ENCODE measurements around the gene CPAMD8. TPM values are rescaled to one million over a fixed set of nuclear protein-coding genes. Genes with fewer than 3 reads are reported as not detected.
"Not testable (repeated sequence)": the region's sequence is repeated elsewhere in the genome, so short reads cannot be mapped to it uniquely, and the experiment has no call there.

Gene CPAMD8
- total RNA-seq, 2 experiments from 2014 or later, result 0.32 to 1.2 TPM

- TF ChIP-seq EZH2phosphoT487 (IDR thresholded peaks at IDR 0.05; ENCODE audit: borderline replicate concordance, low read depth, low read length), result no peak
- TF ChIP-seq, protein P1, sequence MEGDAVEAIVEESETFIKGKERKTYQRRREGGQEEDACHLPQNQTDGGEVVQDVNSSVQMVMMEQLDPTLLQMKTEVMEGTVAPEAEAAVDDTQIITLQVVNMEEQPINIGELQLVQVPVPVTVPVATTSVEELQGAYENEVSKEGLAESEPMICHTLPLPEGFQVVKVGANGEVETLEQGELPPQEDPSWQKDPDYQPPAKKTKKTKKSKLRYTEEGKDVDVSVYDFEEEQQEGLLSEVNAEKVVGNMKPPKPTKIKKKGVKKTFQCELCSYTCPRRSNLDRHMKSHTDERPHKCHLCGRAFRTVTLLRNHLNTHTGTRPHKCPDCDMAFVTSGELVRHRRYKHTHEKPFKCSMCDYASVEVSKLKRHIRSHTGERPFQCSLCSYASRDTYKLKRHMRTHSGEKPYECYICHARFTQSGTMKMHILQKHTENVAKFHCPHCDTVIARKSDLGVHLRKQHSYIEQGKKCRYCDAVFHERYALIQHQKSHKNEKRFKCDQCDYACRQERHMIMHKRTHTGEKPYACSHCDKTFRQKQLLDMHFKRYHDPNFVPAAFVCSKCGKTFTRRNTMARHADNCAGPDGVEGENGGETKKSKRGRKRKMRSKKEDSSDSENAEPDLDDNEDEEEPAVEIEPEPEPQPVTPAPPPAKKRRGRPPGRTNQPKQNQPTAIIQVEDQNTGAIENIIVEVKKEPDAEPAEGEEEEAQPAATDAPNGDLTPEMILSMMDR (conservative IDR thresholded peaks at IDR 0.05; ENCODE audit: low read length), result no peak
- peak overlapping the region; percentile 53; the same call in 1 of the 2 replicates for H2AFZ ChIP-seq (ENCODE audit: low read length)
- no peaks in the 10 kb centered on the region for H4K20me1 ChIP-seq (ENCODE audit: insufficient read depth, low read length)
- H3K9me3 ChIP-seq (ENCODE audit: low read length), result peaks cover 4% of the 10 kb centered on the region; the same call in 1 of the 2 replicates
- H3K27ac ChIP-seq (ENCODE audit: low read depth, low read length, poor library complexity, severe bottlenecking), result no peak overlapping the region
- POLR2A ChIA-PET, result no interaction called here
- no peak overlapping the region for H3K4me2 ChIP-seq (ENCODE audit: low read length)
- H3K79me2 ChIP-seq (ENCODE audit: insufficient read depth, low read depth, low read length), result no peaks in the 10 kb centered on the region
- no peak overlapping the region for H3K4me3 ChIP-seq (ENCODE audit: low read depth, low read length, poor library complexity, severe bottlenecking)
- no peaks in the 10 kb centered on the region for H3K9me2 ChIP-seq (ENCODE audit: insufficient read depth, low read length)
- CTCF ChIA-PET (ENCODE audit: unreplicated experiment), result no interaction called here
- intact Hi-C loops (cut with micrococcal nuclease; ENCODE audit: unreplicated experiment), result no loop called here
- peak; percentile 43 for DNase-seq (ENCODE audit: low spot score)
- no peaks in the 10 kb centered on the region for H3K36me3 ChIP-seq (ENCODE audit: insufficient read depth, low read length)
- no TSS peak for BruUV-seq (replicated peaks)
- peaks cover 27% of the 10 kb centered on the region for H3K4me1 ChIP-seq (ENCODE audit: insufficient read depth, low read length, poor library complexity, severe bottlenecking)
Measured at GRCh38 chr19:17020823-17021222, 5.8 kb downstream of the CPAMD8 start.

DNA sequence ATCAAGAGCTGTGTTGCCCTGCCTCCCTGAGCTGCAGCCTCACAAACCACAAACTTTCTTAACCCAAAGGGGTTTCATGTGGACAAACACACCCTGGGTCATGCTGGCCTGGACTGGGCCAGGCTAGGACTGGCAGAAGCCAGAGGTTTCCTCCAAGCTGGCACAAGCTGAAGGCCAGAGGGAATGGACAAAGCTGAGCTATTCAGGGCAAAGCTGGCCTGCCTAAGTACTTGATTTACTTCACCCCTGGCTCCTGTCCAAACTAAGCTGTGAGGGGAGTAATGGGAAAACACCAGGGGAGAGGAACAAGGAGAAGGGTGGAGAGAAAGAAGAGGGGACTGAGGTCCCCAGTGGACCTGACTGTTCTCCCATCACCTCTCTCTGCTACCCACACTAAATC is 6.2 kb downstream of the CPAMD8 start:
- intact Hi-C loops (cut with micrococcal nuclease; ENCODE audit: unreplicated experiment), result no loop called here
- CTCF ChIA-PET (ENCODE audit: unreplicated experiment), result no interaction called here
- no peak for TF ChIP-seq EZH2phosphoT487 (IDR thresholded peaks at IDR 0.05; ENCODE audit: borderline replicate concordance, low read depth, low read length)
- TF ChIP-seq, protein P1 (conservative IDR thresholded peaks at IDR 0.05; ENCODE audit: low read length), result no peak

DNA sequence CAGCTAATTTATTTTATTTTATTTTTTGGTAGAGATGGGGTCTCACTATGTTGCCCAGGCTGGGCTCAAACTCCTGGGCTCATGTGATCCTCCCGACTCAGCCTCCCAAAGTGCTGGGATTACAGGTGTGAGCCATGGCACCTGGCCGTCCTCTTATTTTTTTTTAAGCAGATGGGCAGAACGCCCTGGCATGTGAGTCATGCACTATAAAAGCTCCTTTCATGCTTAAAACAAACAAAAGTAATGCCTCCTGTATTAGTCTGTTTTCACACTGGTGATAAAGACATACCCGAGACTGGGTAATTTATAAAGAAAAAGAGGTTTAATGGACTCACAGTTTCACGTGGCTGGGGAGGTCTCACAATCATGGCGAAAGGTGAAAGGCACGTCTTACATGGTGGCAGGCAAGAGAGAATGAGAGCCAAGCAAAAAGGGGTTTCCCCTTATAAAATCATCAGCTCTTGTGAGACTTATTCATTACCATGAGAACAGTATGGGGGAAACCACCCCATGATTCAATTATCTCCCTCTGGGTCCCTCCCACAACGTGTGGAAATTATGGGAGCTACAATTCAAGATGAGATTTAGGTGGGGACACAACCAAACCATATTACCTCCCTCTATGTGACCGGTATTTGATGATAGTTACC is 12.3 kb downstream of the CPAMD8 start:
- H3K27ac ChIP-seq (ENCODE audit: low read depth, low read length, poor library complexity, severe bottlenecking); H3K9me3 ChIP-seq (ENCODE audit: low read length); H3K4me3 ChIP-seq (ENCODE audit: low read depth, low read length, poor library complexity, severe bottlenecking); H3K4me2 ChIP-seq (ENCODE audit: low read length); H3K9me2 ChIP-seq (ENCODE audit: insufficient read depth, low read length); DNase-seq (ENCODE audit: low spot score); H3K79me2 ChIP-seq (ENCODE audit: insufficient read depth, low read depth, low read length); CTCF ChIA-PET (ENCODE audit: unreplicated experiment); H4K20me1 ChIP-seq (ENCODE audit: insufficient read depth, low read length); H3K36me3 ChIP-seq (ENCODE audit: insufficient read depth, low read length); H3K4me1 ChIP-seq (ENCODE audit: insufficient read depth, low read length, poor library complexity, severe bottlenecking); intact Hi-C loops (cut with micrococcal nuclease; ENCODE audit: unreplicated experiment); POLR2A ChIA-PET; BruUV-seq (replicated peaks); H2AFZ ChIP-seq (ENCODE audit: low read length): not testable (repeated sequence)

More for the DNA sequence above, 6.2 kb downstream of the CPAMD8 start:
- H2AFZ ChIP-seq (ENCODE audit: low read length), result no peak overlapping the region; the same call in 1 of the 2 replicates
- no peaks in the 10 kb centered on the region for H3K36me3 ChIP-seq (ENCODE audit: insufficient read depth, low read length)
- no peaks in the 10 kb centered on the region for H4K20me1 ChIP-seq (ENCODE audit: insufficient read depth, low read length)
- peaks cover 4% of the 10 kb centered on the region; the same call in 1 of the 2 replicates for H3K9me3 ChIP-seq (ENCODE audit: low read length)
- H3K4me1 ChIP-seq (ENCODE audit: insufficient read depth, low read length, poor library complexity, severe bottlenecking), result peaks cover 26% of the 10 kb centered on the region
- no TSS peak for BruUV-seq (replicated peaks)
- no peak overlapping the region for H3K4me2 ChIP-seq (ENCODE audit: low read length)
- no peak overlapping the region for H3K27ac ChIP-seq (ENCODE audit: low read depth, low read length, poor library complexity, severe bottlenecking)
- no peaks in the 10 kb centered on the region for H3K9me2 ChIP-seq (ENCODE audit: insufficient read depth, low read length)
- H3K79me2 ChIP-seq (ENCODE audit: insufficient read depth, low read depth, low read length), result no peaks in the 10 kb centered on the region
- no peak overlapping the region for H3K4me3 ChIP-seq (ENCODE audit: low read depth, low read length, poor library complexity, severe bottlenecking)
- DNase-seq (ENCODE audit: low spot score), result no peak
- POLR2A ChIA-PET, result no interaction called here
